ENCODE measurements around the gene EML6. TPM values are rescaled to one million over a fixed set of nuclear protein-coding genes. Genes with fewer than 3 reads are reported as not detected.
A peak's percentile ranks its signal among the peaks of the same experiment; 100 is the strongest.

The EML6 gene
- total and polyA plus RNA-seq, 2 of the 13 experiments (the other 11 are each of a cell fraction or from before 2014, with no cell fraction given) = 17.2 to 32.4 TPM

GRCh38 chr2:54724560-54725342 is 1.3 kb downstream of the EML6 start (continued):
- TF ChIP-seq, protein P1, sequence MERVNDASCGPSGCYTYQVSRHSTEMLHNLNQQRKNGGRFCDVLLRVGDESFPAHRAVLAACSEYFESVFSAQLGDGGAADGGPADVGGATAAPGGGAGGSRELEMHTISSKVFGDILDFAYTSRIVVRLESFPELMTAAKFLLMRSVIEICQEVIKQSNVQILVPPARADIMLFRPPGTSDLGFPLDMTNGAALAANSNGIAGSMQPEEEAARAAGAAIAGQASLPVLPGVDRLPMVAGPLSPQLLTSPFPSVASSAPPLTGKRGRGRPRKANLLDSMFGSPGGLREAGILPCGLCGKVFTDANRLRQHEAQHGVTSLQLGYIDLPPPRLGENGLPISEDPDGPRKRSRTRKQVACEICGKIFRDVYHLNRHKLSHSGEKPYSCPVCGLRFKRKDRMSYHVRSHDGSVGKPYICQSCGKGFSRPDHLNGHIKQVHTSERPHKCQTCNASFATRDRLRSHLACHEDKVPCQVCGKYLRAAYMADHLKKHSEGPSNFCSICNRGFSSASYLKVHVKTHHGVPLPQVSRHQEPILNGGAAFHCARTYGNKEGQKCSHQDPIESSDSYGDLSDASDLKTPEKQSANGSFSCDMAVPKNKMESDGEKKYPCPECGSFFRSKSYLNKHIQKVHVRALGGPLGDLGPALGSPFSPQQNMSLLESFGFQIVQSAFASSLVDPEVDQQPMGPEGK (CRISPR knock-in tag; IDR thresholded peaks at IDR 0.05) = peak; percentile 76
- TF ChIP-seq MTA3 (CRISPR knock-in tag; IDR thresholded peaks at IDR 0.05) (no peak), AHDC1 (CRISPR knock-in tag; IDR thresholded peaks at IDR 0.05; ENCODE audit: borderline replicate concordance) (no peak), ZNF768 (CRISPR knock-in tag; IDR thresholded peaks at IDR 0.05) (0 out of 2 replicates have a peak, but pooled peaks have one; percentile 8), MEF2D (CRISPR knock-in tag; IDR thresholded peaks at IDR 0.05) (no peak), NFE2L2 (IDR thresholded peaks at IDR 0.05; ENCODE audit: low read length) (no peak), SAP130 (CRISPR knock-in tag; IDR thresholded peaks at IDR 0.05; ENCODE audit: low read depth) (peak; percentile 40; the same call in 1 of the 2 replicates), ZNF335 (CRISPR knock-in tag; IDR thresholded peaks at IDR 0.05) (no peak), ZNF607 (CRISPR knock-in tag; IDR thresholded peaks at IDR 0.05; ENCODE audit: borderline replicate concordance) (no peak), TEAD2 (CRISPR knock-in tag; IDR thresholded peaks at IDR 0.05) (no peak), ZNF576 (CRISPR knock-in tag; IDR thresholded peaks at IDR 0.05) (no peak), ZNF83 (CRISPR knock-in tag; IDR thresholded peaks at IDR 0.05; ENCODE audit: borderline replicate concordance) (no peak), ZNF790 (CRISPR knock-in tag; IDR thresholded peaks at IDR 0.05; ENCODE audit: borderline replicate concordance) (no peak), ZFAT (CRISPR knock-in tag; conservative IDR thresholded peaks at IDR 0.05) (no peak), CHD4 (IDR thresholded peaks at IDR 0.05; ENCODE audit: borderline replicate concordance, low read length) (no peak), SRY (CRISPR knock-in tag; IDR thresholded peaks at IDR 0.05) (no peak), AHR (CRISPR knock-in tag; IDR thresholded peaks at IDR 0.05) (no peak), ZBTB7A (CRISPR knock-in tag; IDR thresholded peaks at IDR 0.05) (0 out of 2 replicates have a peak, but pooled peaks have one; percentile 24), RNF2 (conservative IDR thresholded peaks at IDR 0.05; ENCODE audit: low read depth) (no peak), DMAP1 (CRISPR knock-in tag; IDR thresholded peaks at IDR 0.05) (no peak), ZNF788 (CRISPR knock-in tag; IDR thresholded peaks at IDR 0.05; ENCODE audit: borderline replicate concordance) (0 out of 2 replicates have a peak, but pooled peaks have one; percentile 23), ERF (CRISPR knock-in tag; IDR thresholded peaks at IDR 0.05) (no peak)
- TF ChIP-seq, protein P2, sequence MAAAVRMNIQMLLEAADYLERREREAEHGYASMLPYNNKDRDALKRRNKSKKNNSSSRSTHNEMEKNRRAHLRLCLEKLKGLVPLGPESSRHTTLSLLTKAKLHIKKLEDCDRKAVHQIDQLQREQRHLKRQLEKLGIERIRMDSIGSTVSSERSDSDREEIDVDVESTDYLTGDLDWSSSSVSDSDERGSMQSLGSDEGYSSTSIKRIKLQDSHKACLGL (CRISPR knock-in tag; IDR thresholded peaks at IDR 0.05) = 0 out of 2 replicates have a peak, but pooled peaks have one; percentile 25
